GM21737 (cell line): ENCODE measurements around the gene PCDH12.
A peak's percentile ranks its signal among the peaks of the same experiment; 100 is the strongest.

ENCODE experiments used
- ATAC-seq: cut with Tn5 transposase; IDR thresholded peaks from one replicate; pipeline ENCODE4 v1.9.1; 2021; ENCODE audit warnings: mild to moderate bottlenecking, moderate library complexity; ENCODE audit not compliant: unreplicated experiment

PCDH12 gene

GRCh38 chr5:141966963-141967333 lies 8.9 kb upstream of the PCDH12 start:
- no peak for ATAC-seq

DNA sequence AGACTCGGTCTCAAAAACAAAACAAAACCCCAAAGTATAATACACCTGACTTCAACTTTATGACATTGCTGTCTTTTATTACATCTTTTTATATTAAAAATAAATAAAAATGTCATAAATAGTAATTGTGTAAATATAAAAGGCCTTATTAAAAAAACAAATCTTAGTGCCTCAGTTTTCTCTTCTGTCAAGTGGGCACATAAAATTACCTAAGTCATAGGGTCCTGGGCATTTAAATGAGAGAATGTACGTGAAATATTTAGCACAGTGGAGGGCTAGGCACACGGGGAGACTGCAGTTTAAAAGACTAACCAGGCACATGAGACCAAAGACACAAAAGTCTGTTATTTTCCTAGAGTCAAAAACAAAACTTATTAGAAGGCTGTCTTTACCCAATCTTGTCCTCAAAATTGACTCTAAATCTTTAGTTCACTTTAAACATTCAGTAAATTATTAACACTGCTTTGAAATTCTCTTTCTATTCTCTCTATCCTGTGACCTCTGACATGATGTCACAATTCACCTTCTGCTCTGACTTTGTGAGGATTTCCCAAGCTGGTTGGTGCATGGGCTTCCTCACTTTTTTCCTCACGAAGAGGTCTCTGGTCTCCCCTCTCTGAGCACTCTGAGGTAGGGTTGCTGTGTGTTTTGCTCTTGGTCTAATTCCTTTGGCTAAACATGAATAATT lies 8.4 kb upstream of the PCDH12 start:
- no peak for ATAC-seq

DNA sequence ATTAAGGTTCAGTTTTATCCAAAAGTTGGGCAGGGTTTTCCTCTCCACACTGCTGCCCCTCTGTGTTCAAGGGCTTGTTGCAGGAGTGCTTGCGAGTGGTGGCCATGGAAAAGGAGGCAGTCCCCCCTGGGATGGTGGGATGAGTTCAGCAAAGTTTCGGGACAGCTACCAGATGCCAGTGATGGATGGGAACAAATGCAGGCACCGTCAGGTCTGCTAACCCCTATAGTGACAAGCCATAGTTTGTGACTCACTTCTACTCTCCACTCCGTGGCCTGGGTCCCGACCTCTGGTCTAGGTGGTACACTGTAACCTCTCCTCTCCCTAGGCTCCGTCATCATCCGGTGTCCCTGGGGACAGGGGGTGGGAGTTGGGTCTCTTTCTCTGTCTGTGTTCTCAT lies 7.1 kb upstream of the PCDH12 start:
- ATAC-seq = no peak

DNA sequence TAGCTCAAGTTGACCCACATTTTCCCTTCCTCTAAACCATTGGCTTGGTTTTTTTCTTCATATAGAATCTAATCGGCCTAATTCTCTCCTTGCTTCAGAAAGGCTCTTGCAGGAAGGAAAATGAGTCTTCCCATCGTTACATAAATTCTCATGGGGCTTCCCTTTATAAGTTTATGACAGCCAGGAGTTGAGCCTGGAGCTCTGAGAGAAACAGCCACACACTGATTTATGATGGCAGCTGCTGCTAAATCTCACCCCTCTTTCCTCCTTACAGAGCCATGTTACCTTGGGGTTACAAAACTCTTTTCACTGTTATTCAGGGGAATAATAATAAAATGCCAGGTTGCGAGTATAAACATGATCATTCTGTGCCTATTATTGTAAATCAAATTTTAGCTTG lies 5.7 kb upstream of the PCDH12 start:
- ATAC-seq = no peak

DNA sequence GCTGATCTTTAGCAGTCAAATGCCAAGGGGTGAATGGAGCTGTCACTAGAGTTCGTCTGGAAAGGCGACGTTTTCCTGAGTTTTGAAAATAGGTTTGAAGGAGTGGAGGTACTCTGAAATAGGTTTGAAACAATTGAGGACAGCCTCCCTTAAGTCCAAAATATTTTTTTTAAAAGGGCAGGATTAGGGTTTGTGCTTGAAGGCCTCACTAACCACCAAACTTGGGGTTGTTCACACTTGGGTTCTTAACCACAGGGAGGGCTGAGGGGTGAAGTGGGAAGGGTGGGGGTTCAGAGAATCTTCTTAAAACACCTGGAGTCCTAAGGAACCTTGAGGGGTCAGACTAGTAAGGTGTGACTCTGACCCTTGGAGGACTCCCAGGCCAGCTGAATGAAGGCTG lies 3.5 kb upstream of the PCDH12 start:
- ATAC-seq = no peak

DNA sequence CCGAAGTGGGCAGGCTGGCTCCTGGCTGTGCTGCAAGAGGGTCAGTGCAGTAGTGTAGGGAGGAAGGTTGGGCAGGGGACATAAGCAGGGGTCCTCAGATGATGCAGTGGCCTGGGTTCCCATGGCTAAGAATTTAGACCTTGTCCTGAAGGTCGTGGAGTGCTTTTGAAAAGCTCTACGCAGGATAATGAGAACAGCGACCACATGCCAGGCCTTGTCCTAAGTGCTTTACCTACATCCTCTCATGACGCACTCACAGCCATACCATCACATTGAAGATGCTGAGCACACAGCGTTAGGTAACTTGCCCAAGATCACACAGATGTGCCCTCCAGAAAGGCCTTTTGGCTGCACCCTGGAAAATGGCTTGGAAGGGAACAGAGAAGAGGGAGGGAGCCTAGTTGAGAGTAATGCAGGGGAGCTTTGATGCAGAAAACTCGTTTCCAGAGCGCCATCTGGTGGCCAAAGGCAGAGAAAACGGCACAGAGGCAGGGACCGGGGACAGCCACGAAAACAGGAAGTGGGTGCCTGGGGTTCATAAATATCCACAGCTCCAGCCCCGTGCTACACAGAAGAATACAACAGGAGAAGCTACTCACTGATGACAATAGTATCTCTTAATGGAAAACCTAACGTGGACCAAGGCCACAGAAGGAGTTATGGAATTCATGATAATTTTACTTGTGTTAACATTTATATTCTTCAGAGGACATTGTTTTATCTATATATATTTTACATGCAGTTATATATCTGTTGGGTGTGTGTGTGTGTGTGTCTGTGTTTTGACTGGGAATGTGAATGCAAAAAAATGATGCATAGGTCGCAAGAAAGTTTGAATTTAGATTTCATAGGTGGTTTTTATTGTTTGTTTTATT lies 2.7 kb upstream of the PCDH12 start:
- ATAC-seq = peak; percentile 90

DNA sequence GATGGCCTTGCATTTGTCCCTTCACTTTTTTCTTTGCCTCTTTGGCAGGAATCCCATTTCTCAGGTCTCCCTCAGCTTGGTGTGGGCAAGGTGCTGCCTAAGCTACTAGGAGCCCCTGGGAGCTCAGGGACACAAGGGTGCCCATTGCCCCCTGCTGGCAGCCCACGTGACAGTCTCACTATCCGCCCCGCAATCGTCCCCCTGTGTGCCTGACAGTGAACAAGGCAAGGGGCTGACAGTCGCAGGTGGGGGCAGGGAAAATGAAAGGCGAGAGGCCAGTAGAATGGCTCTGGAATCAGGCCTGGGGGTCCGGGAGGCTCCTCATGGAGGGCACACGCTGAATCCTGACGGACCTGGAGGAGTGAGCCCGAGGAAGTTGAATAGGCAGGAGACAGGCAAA lies 2.0 kb upstream of the PCDH12 start:
- no peak for ATAC-seq

- no peak for ATAC-seq
Observed at GRCh38 chr5:141958546-141959172, 657 bp upstream of the PCDH12 start.

DNA sequence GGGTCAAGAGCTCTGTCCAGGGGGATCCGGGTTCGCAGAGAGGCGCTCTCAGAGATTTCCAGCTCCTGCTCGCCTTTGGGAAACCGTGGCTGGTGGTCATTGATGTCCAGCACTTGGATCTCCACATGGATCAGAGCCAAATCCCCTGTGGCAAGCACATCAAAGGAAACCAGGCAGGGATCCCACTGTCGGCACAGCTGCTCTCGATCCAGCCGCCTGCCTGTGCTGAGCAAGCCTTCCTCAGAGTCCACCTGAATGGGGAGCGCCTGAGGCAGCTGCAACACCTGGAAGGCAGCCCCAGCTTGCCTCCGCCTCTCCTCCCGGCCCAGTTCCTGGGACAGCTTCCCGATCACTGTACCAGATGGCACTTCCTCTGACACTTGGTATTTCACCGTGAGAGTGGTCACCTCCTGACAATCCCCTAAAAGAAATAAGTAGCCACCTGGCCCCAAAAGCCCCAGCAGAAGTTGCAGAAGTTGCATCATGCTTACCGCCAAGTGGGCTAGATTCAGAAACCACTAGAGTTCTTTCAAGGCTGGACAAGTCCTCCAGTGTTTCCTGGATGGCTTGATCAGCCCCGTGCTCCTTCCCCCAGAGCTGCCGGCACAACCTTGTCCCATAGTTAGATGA lies 520 bp downstream of the PCDH12 start:
- no peak for ATAC-seq

DNA sequence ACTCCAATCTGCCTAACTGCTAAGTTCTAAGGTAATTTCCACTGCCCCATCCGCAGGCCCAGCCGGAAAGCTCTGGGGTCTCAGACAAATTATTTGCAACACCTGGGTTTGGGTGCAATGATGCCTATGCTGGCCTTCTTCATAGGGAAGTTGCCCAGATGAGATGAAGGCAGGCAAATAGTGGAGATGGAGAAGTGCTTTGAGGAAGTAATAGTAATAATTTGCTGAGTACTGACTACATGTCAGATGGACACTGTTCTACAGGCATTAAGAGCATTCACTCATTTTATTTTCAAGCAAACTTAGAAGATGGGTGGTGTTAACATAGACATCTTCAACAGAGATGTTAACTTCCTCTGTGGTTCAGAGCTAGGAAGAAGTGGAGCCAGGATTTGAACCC lies 3.8 kb downstream of the PCDH12 start:
- no peak for ATAC-seq

DNA sequence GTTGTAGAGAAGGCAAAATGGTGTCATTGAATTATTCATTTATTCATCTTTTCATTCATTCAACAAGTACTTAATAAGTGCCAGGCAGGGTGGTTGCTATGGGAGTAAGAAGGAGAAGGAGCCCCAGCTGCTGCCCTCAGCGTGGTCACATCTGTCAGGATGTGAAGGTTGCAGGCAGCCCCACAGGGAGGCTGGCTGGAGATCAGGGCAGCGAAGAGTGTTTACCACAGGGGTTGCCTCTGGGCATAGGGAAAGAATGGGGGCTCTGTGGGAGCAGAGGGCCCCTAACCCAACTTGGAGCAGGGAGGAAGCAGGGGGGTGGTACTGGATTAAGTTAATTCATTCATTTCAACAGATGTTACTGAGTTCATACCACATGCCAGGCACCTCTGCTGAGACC lies 6.0 kb downstream of the PCDH12 start:
- ATAC-seq = no peak

- ATAC-seq = peak; percentile 86
Observed at GRCh38 chr5:141951332-141951781, 6.6 kb downstream of the PCDH12 start.

DNA sequence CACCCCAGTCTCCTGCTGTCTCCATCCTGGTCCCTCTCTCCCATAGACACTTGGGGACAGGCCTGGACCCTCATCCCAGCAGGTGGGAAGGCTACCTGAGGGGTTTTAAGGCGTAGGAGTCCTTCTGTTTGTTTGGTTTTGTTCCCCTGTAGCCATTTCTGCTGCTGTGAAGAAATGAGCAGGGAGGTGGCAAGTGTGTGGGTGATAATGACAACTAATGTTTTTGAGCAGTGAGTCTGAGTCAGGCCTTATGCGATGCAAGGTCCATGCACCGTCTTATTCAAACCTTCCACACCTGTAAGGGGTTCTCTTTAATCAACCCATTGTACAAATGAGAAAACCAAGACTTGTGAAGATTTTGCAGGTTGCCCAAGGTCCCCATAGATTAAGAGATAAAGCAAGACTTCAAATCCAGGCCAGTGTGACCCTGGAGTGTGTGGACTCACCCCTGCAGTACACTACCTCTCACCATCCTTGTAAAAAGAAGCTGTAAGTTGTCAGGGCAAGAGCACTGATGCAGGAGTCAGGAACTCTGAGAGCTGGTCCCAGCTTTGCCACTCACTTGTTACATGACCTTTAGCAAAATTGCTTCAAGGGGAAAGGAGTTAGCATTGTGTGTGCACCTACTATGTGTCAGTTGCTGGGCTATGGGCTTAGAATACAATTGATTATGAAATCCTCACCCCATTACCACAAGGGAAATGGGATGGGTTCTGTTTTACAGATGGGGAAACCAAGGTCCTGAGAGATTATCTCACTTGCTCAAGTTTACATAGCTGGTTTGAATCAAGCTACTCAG lies 7.6 kb downstream of the PCDH12 start:
- no peak for ATAC-seq

DNA sequence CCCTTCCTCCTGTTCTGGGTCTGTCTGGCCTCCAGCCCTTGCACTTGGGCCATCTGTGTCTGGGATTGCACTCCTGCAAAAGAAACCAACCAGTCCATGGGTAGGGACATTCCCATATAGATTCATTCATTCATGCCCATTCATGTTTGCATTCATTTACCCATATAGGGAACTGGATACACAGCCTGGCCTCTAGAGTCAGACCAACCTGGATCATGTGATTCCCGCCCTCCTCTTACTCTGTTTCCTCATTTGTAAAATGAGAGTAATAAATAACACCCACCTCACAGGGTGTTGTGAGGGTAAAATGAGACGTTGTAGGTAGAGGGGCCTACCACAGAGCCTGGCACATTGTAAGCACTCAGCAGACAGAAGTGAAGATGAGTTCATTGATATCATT lies 8.5 kb downstream of the PCDH12 start:
- no peak for ATAC-seq

GRCh38 chr5:141948812-141949211 lies 9.2 kb downstream of the PCDH12 start:
- ATAC-seq = no peak

GRCh38 chr5:141947316-141947715 lies 10.7 kb downstream of the PCDH12 start:
- no peak for ATAC-seq

DNA sequence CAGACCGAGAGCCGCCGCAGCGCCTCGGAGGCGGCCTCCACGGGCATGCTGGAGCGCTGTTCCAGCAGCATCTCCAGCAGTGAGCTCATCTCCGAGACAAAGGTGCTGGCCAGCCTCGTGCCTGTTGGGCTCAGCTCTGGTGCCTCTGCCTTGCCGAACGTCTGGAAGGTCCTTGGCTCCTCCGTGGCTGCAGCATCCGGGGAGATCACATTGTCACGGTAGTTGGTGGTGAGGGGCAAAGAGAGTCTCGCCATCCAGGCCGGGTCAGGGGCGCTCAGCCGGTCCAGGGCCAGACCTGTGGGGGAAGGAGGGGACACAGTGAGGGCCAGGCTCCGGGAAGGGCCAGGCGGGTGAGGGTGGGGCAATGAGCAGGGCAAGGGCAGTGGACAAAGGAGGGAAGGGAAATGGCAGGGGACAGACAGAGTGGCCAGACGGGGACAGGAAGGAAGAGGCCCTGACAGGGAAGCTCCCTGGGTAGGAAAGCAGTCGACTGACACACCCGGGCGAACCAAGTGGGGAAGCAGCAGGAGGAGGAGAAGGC lies 12.4 kb downstream of the PCDH12 start:
- ATAC-seq = no peak

- ATAC-seq = no peak
Observed at GRCh38 chr5:141944076-141944475, 13.9 kb downstream of the PCDH12 start.

GRCh38 chr5:141942185-141942857 lies 15.7 kb downstream of the PCDH12 start:
- no peak for ATAC-seq

DNA sequence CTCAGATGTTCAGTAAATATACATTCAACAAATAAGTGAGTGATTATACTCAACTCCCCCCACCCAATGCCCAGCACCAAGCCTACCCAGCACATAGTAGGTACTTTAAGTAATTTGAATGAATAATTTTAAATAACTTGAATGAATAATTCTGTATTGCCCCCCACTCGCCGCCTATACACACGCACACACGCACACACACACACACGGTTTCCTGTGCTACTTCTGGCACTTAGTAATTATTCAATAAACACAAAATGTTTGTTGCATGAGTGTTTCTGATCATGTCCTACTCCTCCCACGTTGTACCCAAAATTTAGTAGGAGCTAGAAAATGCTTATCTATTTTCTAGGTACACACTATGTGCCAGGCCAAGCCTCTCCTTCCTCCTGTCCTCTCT lies 16.2 kb downstream of the PCDH12 start:
- ATAC-seq = no peak
